ENCODE measurements around the gene PLEK.

The PLEK gene

DNA sequence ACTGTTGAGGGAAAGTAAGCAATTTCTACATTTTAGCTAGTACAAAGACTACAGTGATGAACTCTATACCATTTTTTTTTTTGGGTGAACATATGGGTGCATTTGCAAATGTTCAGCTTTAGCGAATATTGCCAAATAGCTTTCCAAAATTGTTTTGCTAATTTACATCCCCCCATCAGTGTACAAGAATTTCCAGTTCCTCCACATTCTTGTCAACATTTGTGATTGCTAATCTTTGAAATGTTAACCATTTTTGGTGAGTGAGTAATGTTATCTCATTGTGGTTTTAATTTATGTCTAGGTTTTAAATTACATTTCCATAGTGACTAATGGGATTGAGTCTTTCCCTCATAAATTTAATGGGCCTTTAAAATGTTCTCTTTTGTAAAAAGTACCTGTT lies 28.9 kb upstream of the PLEK start:
- Histone ChIP-seq H3K4me3 (replicated peaks; ENCODE audit: low read depth, low read length) (no peak overlapping the region), H3K27me3 (replicated peaks; ENCODE audit: control insufficient read depth, insufficient read depth, low read length) (no peaks in the 10 kb centered on the region; the same call in 1 of the 2 replicates), H3K36me3 (ENCODE audit: control insufficient read depth, insufficient read depth, low read length) (no peaks in the 10 kb centered on the region)
- TF ChIP-seq, protein P1, sequence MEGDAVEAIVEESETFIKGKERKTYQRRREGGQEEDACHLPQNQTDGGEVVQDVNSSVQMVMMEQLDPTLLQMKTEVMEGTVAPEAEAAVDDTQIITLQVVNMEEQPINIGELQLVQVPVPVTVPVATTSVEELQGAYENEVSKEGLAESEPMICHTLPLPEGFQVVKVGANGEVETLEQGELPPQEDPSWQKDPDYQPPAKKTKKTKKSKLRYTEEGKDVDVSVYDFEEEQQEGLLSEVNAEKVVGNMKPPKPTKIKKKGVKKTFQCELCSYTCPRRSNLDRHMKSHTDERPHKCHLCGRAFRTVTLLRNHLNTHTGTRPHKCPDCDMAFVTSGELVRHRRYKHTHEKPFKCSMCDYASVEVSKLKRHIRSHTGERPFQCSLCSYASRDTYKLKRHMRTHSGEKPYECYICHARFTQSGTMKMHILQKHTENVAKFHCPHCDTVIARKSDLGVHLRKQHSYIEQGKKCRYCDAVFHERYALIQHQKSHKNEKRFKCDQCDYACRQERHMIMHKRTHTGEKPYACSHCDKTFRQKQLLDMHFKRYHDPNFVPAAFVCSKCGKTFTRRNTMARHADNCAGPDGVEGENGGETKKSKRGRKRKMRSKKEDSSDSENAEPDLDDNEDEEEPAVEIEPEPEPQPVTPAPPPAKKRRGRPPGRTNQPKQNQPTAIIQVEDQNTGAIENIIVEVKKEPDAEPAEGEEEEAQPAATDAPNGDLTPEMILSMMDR (IDR thresholded peaks at IDR 0.05; ENCODE audit: insufficient read depth, low read length, poor library complexity, severe bottlenecking): no peak
- no peak for DNase-seq (ENCODE audit: extremely low read depth, insufficient read length)

DNA sequence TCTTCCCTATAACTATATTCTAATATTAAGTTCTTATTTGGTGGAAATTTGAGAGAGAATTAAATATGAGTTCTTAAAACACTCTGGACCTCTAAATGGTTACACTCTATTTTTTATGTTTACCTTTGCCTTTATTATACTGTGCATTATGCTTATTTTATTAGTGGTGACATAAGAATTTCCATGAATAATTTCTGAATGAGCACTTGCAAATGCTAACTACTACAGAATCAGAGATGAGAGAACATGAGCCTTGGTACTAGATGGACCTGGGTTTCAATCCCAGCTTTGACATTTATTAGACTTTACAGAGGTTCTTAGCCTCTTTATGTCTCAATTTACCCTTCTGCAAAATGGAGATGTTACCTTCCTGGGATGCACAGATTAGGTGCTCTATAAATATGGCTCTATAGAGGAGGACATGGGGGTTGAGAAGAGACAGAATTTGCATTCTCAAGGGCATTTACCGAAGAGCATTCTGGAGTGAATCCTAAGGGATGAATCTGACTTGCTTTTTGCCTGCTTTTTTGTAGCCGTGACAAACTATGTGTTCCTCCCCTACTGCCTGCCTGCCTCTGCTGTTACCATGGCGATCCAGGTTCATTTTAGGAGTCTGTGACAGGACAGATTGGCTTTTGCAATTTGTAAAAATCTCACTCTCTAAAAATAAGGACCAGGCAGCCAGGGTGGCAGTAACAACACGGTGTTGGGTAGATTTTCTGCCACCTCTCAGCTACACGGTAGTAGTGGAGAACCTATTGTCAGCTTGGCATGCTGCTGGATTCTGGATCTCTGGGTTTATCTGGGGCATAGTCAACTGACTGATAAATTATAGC lies 24.6 kb upstream of the PLEK start:
- no peaks in the 10 kb centered on the region for H3K36me3 ChIP-seq (ENCODE audit: control insufficient read depth, insufficient read depth, low read length)
- TF ChIP-seq, protein P1 (IDR thresholded peaks at IDR 0.05; ENCODE audit: insufficient read depth, low read length, poor library complexity, severe bottlenecking): no peak
- no peak for DNase-seq (ENCODE audit: extremely low read depth, insufficient read length)
- H3K27me3 ChIP-seq (replicated peaks; ENCODE audit: control insufficient read depth, insufficient read depth, low read length): no peaks in the 10 kb centered on the region; the same call in 1 of the 2 replicates
- no peak overlapping the region for H3K4me3 ChIP-seq (replicated peaks; ENCODE audit: low read depth, low read length)

DNA sequence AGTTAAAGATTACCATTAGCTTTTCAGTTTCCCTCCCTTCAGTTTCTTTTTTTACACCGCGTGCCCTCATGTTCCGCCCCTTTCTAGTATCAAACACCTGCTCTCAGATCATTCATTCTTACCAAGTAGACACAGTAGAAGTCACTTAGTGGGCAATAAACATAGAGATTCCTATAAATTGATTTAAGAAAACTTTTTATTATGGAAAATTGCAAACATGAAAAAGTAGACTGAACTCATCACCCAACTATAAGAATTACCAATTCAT lies 24.1 kb upstream of the PLEK start:
- DNase-seq (ENCODE audit: extremely low read depth, insufficient read length): no peak
- Histone ChIP-seq H3K27me3 (replicated peaks; ENCODE audit: control insufficient read depth, insufficient read depth, low read length) (no peaks in the 10 kb centered on the region; the same call in 1 of the 2 replicates), H3K36me3 (ENCODE audit: control insufficient read depth, insufficient read depth, low read length) (no peaks in the 10 kb centered on the region), H3K4me3 (replicated peaks; ENCODE audit: low read depth, low read length) (no peak overlapping the region)
- TF ChIP-seq, protein P1 (IDR thresholded peaks at IDR 0.05; ENCODE audit: insufficient read depth, low read length, poor library complexity, severe bottlenecking): no peak

DNA sequence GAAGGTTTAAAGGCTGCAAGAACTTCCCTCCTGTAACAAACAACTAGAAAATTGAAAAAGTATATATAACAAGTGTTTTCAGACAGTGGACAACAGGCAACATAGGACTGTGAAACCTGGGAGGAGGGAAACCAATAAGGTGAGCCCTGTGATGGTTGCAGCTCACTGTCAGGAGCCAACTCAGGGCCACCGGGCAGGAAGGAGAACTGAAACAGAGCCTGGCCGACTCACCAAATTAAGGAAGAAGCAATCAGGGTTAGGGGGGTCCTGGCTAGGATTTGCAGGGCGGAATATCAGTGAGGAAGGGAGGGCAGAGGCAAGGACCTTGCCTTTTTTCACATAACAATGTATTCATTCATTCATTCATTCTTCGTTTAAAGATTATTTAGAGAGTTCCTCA lies 23.5 kb upstream of the PLEK start:
- DNase-seq (ENCODE audit: extremely low read depth, insufficient read length): no peak
- TF ChIP-seq, protein P1 (IDR thresholded peaks at IDR 0.05; ENCODE audit: insufficient read depth, low read length, poor library complexity, severe bottlenecking): no peak
- H3K27me3 ChIP-seq (replicated peaks; ENCODE audit: control insufficient read depth, insufficient read depth, low read length): no peaks in the 10 kb centered on the region; the same call in 1 of the 2 replicates
- no peaks in the 10 kb centered on the region for H3K36me3 ChIP-seq (ENCODE audit: control insufficient read depth, insufficient read depth, low read length)
- no peak overlapping the region for H3K4me3 ChIP-seq (replicated peaks; ENCODE audit: low read depth, low read length)

DNA sequence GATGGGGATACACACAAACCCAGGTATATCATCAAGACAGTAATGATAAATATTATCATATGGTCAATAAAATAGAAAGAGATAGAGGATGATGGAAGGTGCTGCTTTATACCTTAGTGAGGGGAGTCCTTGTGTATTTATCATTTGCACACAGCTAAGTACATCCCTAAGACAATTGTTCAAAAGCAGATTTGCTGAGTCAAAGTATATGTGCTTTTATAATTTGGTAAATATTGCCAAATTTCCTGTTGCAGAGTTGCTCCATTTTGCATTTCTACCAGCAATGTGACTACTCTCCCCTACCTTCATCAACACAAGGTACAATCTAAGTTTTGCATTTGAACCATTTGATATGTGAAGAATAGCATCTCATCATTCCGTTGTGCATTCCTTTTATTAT lies 22.6 kb upstream of the PLEK start:
- TF ChIP-seq, protein P1 (IDR thresholded peaks at IDR 0.05; ENCODE audit: insufficient read depth, low read length, poor library complexity, severe bottlenecking): no peak
- H3K4me3 ChIP-seq (replicated peaks; ENCODE audit: low read depth, low read length): no peak overlapping the region
- no peaks in the 10 kb centered on the region for H3K36me3 ChIP-seq (ENCODE audit: control insufficient read depth, insufficient read depth, low read length)
- no peak for DNase-seq (ENCODE audit: extremely low read depth, insufficient read length)
- H3K27me3 ChIP-seq (replicated peaks; ENCODE audit: control insufficient read depth, insufficient read depth, low read length): no peaks in the 10 kb centered on the region; the same call in 1 of the 2 replicates

All from GM06990 (cell line).